ENCODE results near the gene PPFIBP1. TPM values are rescaled to one million over a fixed set of nuclear protein-coding genes. Genes with fewer than 3 reads are reported as not detected.

PPFIBP1 gene
- polyA plus RNA-seq, 6 donors from 2014 or later, result 8.2 to 19.0 (median 14.4) TPM

GRCh38 chr12:27517961-27518665 is 5.9 kb upstream of the PPFIBP1 start:
- Mint-ChIP-seq H3K27me3 (peaks cover 10 to 12% (median 12%) of the 10 kb centered on the region in 3 donors), H3K27ac (peak overlapping the region in 1 of 6 donors; percentile 62), H3K4me3 (no peak overlapping the region), H3K36me3 (no peaks in the 10 kb centered on the region), H3K4me1 (peaks cover 7 to 15% (median 8%) of the 10 kb centered on the region in 3 donors), H3K9me3 (no peaks in the 10 kb centered on the region)
- ATAC-seq (ENCODE audit: low read depth in 2 of 2), result no peak
- DNase-seq, result no peak

- Mint-ChIP-seq H3K27me3 (peaks cover 10 to 12% (median 12%) of the 10 kb centered on the region in 3 donors), H3K27ac (no peak overlapping the region), H3K4me1 (peaks cover 14 to 34% (median 27%) of the 10 kb centered on the region in 3 donors), H3K4me3 (peak overlapping the region in 2 of 8 donors; percentile 10 to 96), H3K36me3 (no peaks in the 10 kb centered on the region), H3K9me3 (no peaks in the 10 kb centered on the region)
- ATAC-seq (ENCODE audit: low read depth in 2 of 2), result no peak
- no peak for DNase-seq
These were observed 2.9 kb upstream of the PPFIBP1 start for GRCh38 chr12:27521066-27521465.

GRCh38 chr12:27521981-27522380 is 2.0 kb upstream of the PPFIBP1 start:
- H3K27ac Mint-ChIP-seq, result peak overlapping the region in 3 of 6 donors; percentile 45 to 91 (median 67)
- ATAC-seq (ENCODE audit: low read depth in 2 of 2) (no peak), DNase-seq (no peak)
- H3K4me1 Mint-ChIP-seq, result peaks cover 14 to 37% (median 28%) of the 10 kb centered on the region in 3 donors
- H3K9me3 Mint-ChIP-seq, result no peaks in the 10 kb centered on the region
- H3K27me3 Mint-ChIP-seq, result peaks cover 6 to 12% (median 10%) of the 10 kb centered on the region in 3 donors
- peak overlapping the region in 3 of 8 donors; percentile 5 to 96 (median 95) for H3K4me3 Mint-ChIP-seq
- H3K36me3 Mint-ChIP-seq, result no peaks in the 10 kb centered on the region

- DNase-seq (no peak), ATAC-seq (ENCODE audit: low read depth in 2 of 2) (peak; percentile 13 to 17)
- H3K27ac Mint-ChIP-seq, result peak overlapping the region; percentile 91 to 99 (median 98)
- H3K4me3 Mint-ChIP-seq, result peak overlapping the region; percentile 91 to 99 (median 97)
- no peaks in the 10 kb centered on the region for H3K9me3 Mint-ChIP-seq
- H3K27me3 Mint-ChIP-seq, result peaks cover 6 to 12% (median 10%) of the 10 kb centered on the region in 3 donors
- peaks cover 14 to 40% (median 33%) of the 10 kb centered on the region in 3 donors for H3K4me1 Mint-ChIP-seq
- H3K36me3 Mint-ChIP-seq, result no peaks in the 10 kb centered on the region
These were observed 733 bp upstream of the PPFIBP1 start for GRCh38 chr12:27523305-27523641.

- Mint-ChIP-seq H3K36me3 (no peaks in the 10 kb centered on the region), H3K27me3 (peaks cover 3 to 8% (median 5%) of the 10 kb centered on the region in 3 donors), H3K9me3 (no peaks in the 10 kb centered on the region), H3K4me3 (peak overlapping the region; percentile 91 to 99 (median 97)), H3K27ac (peak overlapping the region in 5 of 6 donors; percentile 3 to 99 (median 91)), H3K4me1 (peaks cover 18 to 47% (median 41%) of the 10 kb centered on the region in 3 donors)
- DNase-seq, result no peak
- ATAC-seq (ENCODE audit: low read depth in 2 of 2), result no peak
These were observed 459 bp downstream of the PPFIBP1 start for GRCh38 chr12:27524494-27524835.

- DNase-seq (no peak), ATAC-seq (ENCODE audit: low read depth in 2 of 2) (no peak)
- no peaks in the 10 kb centered on the region for H3K36me3 Mint-ChIP-seq
- peak overlapping the region; percentile 91 to 99 (median 97) for H3K4me3 Mint-ChIP-seq
- H3K4me1 Mint-ChIP-seq, result peaks cover 18 to 53% (median 44%) of the 10 kb centered on the region in 3 donors
- no peaks in the 10 kb centered on the region for H3K9me3 Mint-ChIP-seq
- peaks cover 0 to 6% (median 0%) of the 10 kb centered on the region in 3 donors for H3K27me3 Mint-ChIP-seq
- H3K27ac Mint-ChIP-seq, result peak overlapping the region in 5 of 6 donors; percentile 48 to 91 (median 61)
These were observed 1.1 kb downstream of the PPFIBP1 start for GRCh38 chr12:27524839-27525753.

GRCh38 chr12:27527512-27527911 is 3.5 kb downstream of the PPFIBP1 start:
- DNase-seq (no peak), ATAC-seq (ENCODE audit: low read depth in 2 of 2) (no peak)
- H3K4me3 Mint-ChIP-seq, result peak overlapping the region in 1 of 8 donors; percentile 3
- peaks cover 30 to 69% (median 63%) of the 10 kb centered on the region in 3 donors for H3K4me1 Mint-ChIP-seq
- no peaks in the 10 kb centered on the region for H3K27me3 Mint-ChIP-seq
- H3K27ac Mint-ChIP-seq, result peak overlapping the region in 4 of 6 donors; percentile 8 to 81 (median 54)
- H3K36me3 Mint-ChIP-seq, result no peaks in the 10 kb centered on the region
- H3K9me3 Mint-ChIP-seq, result no peaks in the 10 kb centered on the region

GRCh38 chr12:27528788-27529187 is 4.8 kb downstream of the PPFIBP1 start:
- Mint-ChIP-seq H3K27ac (peak overlapping the region in 3 of 6 donors; percentile 36 to 76 (median 53)), H3K4me3 (peak overlapping the region in 1 of 8 donors; percentile 19), H3K4me1 (peaks cover 36 to 69% (median 64%) of the 10 kb centered on the region in 3 donors), H3K9me3 (no peaks in the 10 kb centered on the region), H3K27me3 (no peaks in the 10 kb centered on the region), H3K36me3 (no peaks in the 10 kb centered on the region)
- DNase-seq (no peak), ATAC-seq (ENCODE audit: low read depth in 2 of 2) (no peak)

GRCh38 chr12:27530157-27530922 is 6.3 kb downstream of the PPFIBP1 start:
- H3K36me3 Mint-ChIP-seq, result no peaks in the 10 kb centered on the region
- H3K4me1 Mint-ChIP-seq, result peaks cover 41 to 75% (median 67%) of the 10 kb centered on the region in 3 donors
- H3K4me3 Mint-ChIP-seq, result peak overlapping the region in 2 of 8 donors; percentile 17 to 19
- peak overlapping the region in 4 of 6 donors; percentile 12 to 94 (median 78) for H3K27ac Mint-ChIP-seq
- no peaks in the 10 kb centered on the region for H3K27me3 Mint-ChIP-seq
- H3K9me3 Mint-ChIP-seq, result no peaks in the 10 kb centered on the region
- ATAC-seq (ENCODE audit: low read depth in 2 of 2), result no peak
- no peak for DNase-seq

GRCh38 chr12:27531896-27532295 is 7.9 kb downstream of the PPFIBP1 start:
- Mint-ChIP-seq H3K9me3 (no peaks in the 10 kb centered on the region), H3K27me3 (no peaks in the 10 kb centered on the region), H3K4me3 (peak overlapping the region in 3 of 8 donors; percentile 6 to 80 (median 20)), H3K36me3 (no peaks in the 10 kb centered on the region), H3K4me1 (peaks cover 49 to 81% (median 75%) of the 10 kb centered on the region in 3 donors), H3K27ac (peak overlapping the region in 3 of 6 donors; percentile 70 to 85 (median 72))
- DNase-seq (no peak), ATAC-seq (ENCODE audit: low read depth in 2 of 2) (no peak)

GRCh38 chr12:27534060-27534764 is 10.2 kb downstream of the PPFIBP1 start:
- no peaks in the 10 kb centered on the region for H3K27me3 Mint-ChIP-seq
- no peaks in the 10 kb centered on the region for H3K36me3 Mint-ChIP-seq
- no peaks in the 10 kb centered on the region for H3K9me3 Mint-ChIP-seq
- H3K4me1 Mint-ChIP-seq, result peaks cover 58 to 92% (median 81%) of the 10 kb centered on the region in 3 donors
- DNase-seq (peak; percentile 59), ATAC-seq (ENCODE audit: low read depth in 2 of 2) (peak; percentile 80)
- H3K4me3 Mint-ChIP-seq, result peak overlapping the region; percentile 51 to 89 (median 78)
- peak overlapping the region; percentile 28 to 93 (median 70) for H3K27ac Mint-ChIP-seq

GRCh38 chr12:27534765-27535161 is 10.8 kb downstream of the PPFIBP1 start:
- peaks cover 58 to 92% (median 81%) of the 10 kb centered on the region in 3 donors for H3K4me1 Mint-ChIP-seq

More at GRCh38 chr12:27534765-27535161, 10.8 kb downstream of the PPFIBP1 start:
- Mint-ChIP-seq H3K9me3 (no peaks in the 10 kb centered on the region), H3K27ac (peak overlapping the region in 5 of 6 donors; percentile 61 to 93 (median 80)), H3K36me3 (no peaks in the 10 kb centered on the region), H3K4me3 (peak overlapping the region; percentile 51 to 89 (median 78)), H3K27me3 (no peaks in the 10 kb centered on the region)
- DNase-seq (no peak), ATAC-seq (ENCODE audit: low read depth in 2 of 2) (no peak)

Measured in naive B cell (primary cell).